ENCODE measurements around the gene ARRB1.

- TF ChIP-seq POLR2AphosphoS5 (IDR thresholded peaks at IDR 0.05), result no peak
- no peak for TF ChIP-seq CTCF (IDR thresholded peaks at IDR 0.05 in 8 of 11, conservative IDR thresholded peaks at IDR 0.05 in 3 of 11)
- TF ChIP-seq POLR2A (IDR thresholded peaks at IDR 0.05), result no peak
Measured at GRCh38 chr11:75276686-75277085, 74.8 kb downstream of the ARRB1 start.

Measured in spleen (tissue), 7 donors.